ENCODE measurements around the gene NMT1. TPM values are rescaled to one million over a fixed set of nuclear protein-coding genes. Genes with fewer than 3 reads are reported as not detected.

NMT1 gene
- total and polyA plus RNA-seq, 2 of the 13 experiments (the other 11 are each of a cell fraction or from before 2014, with no cell fraction given) = 75.7 to 142 TPM

DNA sequence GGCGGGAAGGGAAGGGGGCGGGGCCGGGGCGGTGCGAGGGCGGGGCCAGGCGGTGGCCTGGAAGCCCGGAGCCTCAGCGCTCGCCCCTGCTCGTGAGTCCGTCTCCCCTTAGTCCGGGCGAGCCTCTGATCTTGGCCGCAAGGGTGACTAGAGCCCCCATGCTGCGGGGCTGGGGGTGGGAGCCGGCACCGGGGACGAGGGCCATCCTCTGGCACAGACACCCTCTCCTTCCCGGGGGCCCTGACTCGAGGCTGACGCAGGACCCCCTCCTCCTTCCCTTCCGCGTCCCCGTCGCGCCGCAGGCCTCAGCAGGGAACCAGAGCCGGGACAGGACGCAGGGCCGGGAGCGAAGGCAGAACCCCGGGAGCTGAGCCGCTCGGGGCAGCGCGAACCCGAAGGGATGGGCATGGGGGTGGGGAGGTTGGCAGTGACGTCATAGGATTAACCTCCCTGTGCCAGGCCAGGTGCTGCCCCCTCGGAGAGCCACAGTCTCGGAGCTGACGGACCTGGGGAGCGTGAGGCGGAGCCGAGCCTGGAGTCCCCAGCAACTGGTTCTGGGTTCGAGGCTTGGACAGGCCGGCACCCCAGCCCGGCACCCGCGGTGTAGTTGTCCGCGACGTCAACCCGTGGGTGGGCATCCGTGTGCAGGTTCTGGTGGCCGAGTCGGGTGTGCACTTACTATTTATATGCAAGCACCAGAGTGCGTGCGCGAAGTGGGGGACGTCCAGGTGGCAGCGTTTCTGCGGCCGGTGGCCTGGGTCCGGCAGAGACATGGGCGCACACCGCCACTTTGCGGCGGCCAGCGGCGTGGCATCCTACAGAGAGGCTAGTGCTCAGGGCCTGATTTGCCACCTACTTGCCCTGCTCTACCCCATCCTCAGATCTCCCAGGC is 71.7 kb downstream of the NMT1 start (continued):
- no peak for TF ChIP-seq ZNF503 (CRISPR knock-in tag; IDR thresholded peaks at IDR 0.05)
- TF ChIP-seq ZNF383 (CRISPR knock-in tag; IDR thresholded peaks at IDR 0.05; ENCODE audit: borderline replicate concordance) = 0 out of 2 replicates have a peak, but pooled peaks have one; percentile 86
- TF ChIP-seq ZSCAN21 (CRISPR knock-in tag; IDR thresholded peaks at IDR 0.05; ENCODE audit: borderline replicate concordance) = peak; percentile 87; the same call in 1 of the 2 replicates
- TF ChIP-seq RARA (CRISPR knock-in tag; IDR thresholded peaks at IDR 0.05) = 0 out of 2 replicates have a peak, but pooled peaks have one; percentile 13
- no peak for TF ChIP-seq ZNF382 (CRISPR knock-in tag; IDR thresholded peaks at IDR 0.05; ENCODE audit: borderline replicate concordance)
- TF ChIP-seq BRD4 (CRISPR knock-in tag; IDR thresholded peaks at IDR 0.05) = peak; percentile 84; the same call in 1 of the 2 replicates
- peak; percentile 79; the same call in 1 of the 2 replicates for TF ChIP-seq ZFP82 (CRISPR knock-in tag; IDR thresholded peaks at IDR 0.05; ENCODE audit: borderline replicate concordance)
- TF ChIP-seq MIER3 (CRISPR knock-in tag; IDR thresholded peaks at IDR 0.05; ENCODE audit: borderline replicate concordance) = 0 out of 2 replicates have a peak, but pooled peaks have one; percentile 25
- no peak for TF ChIP-seq BRF2 (CRISPR knock-in tag; IDR thresholded peaks at IDR 0.05)
- no peak for TF ChIP-seq ZBTB1 (CRISPR knock-in tag; IDR thresholded peaks at IDR 0.05; ENCODE audit: borderline replicate concordance)
- no peak for TF ChIP-seq SIN3B (IDR thresholded peaks at IDR 0.05; ENCODE audit: low read length)
- 0 out of 2 replicates have a peak, but pooled peaks have one; percentile 10 for TF ChIP-seq TFDP2 (CRISPR knock-in tag; IDR thresholded peaks at IDR 0.05)
- TF ChIP-seq, protein P1, sequence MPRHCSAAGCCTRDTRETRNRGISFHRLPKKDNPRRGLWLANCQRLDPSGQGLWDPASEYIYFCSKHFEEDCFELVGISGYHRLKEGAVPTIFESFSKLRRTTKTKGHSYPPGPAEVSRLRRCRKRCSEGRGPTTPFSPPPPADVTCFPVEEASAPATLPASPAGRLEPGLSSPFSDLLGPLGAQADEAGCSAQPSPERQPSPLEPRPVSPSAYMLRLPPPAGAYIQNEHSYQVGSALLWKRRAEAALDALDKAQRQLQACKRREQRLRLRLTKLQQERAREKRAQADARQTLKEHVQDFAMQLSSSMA (CRISPR knock-in tag; IDR thresholded peaks at IDR 0.05) = 0 out of 2 replicates have a peak, but pooled peaks have one; percentile 54
- TF ChIP-seq, protein P2, sequence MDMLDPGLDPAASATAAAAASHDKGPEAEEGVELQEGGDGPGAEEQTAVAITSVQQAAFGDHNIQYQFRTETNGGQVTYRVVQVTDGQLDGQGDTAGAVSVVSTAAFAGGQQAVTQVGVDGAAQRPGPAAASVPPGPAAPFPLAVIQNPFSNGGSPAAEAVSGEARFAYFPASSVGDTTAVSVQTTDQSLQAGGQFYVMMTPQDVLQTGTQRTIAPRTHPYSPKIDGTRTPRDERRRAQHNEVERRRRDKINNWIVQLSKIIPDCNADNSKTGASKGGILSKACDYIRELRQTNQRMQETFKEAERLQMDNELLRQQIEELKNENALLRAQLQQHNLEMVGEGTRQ (IDR thresholded peaks at IDR 0.05; ENCODE audit: low read depth, low read length) = no peak
- TF ChIP-seq, protein P2 (CRISPR knock-in tag; IDR thresholded peaks at IDR 0.05; ENCODE audit: borderline replicate concordance) = no peak
- TF ChIP-seq ZNF713 (CRISPR knock-in tag; IDR thresholded peaks at IDR 0.05) = no peak
- 0 out of 2 replicates have a peak, but pooled peaks have one; percentile 39 for TF ChIP-seq ZNF251 (CRISPR knock-in tag; IDR thresholded peaks at IDR 0.05)
- TF ChIP-seq ZBTB21 (CRISPR knock-in tag; IDR thresholded peaks at IDR 0.05) = peak; percentile 55; the same call in 1 of the 2 replicates
- no peak for TF ChIP-seq HCFC1 (IDR thresholded peaks at IDR 0.05; ENCODE audit: low read depth, low read length)
- no peak for TF ChIP-seq HNRNPH1 (optimal IDR thresholded peaks at IDR 0.05; ENCODE audit: low read depth, low read length)
- TF ChIP-seq RNF2 (conservative IDR thresholded peaks at IDR 0.05; ENCODE audit: low read depth) = peak; percentile 25; the same call in 1 of the 2 replicates
- TF ChIP-seq MZF1 (CRISPR knock-in tag; IDR thresholded peaks at IDR 0.05; ENCODE audit: borderline replicate concordance) = no peak

Data from HepG2 (cell line).